Activated CD4-positive, alpha-beta T cell treated with anti-CD3 and anti-CD28 coated beads for 36 hours (primary cell): ENCODE results near the gene SMPD2. TPM values are rescaled to one million over a fixed set of nuclear protein-coding genes. Genes with fewer than 3 reads are reported as not detected.

ENCODE experiments used
- ATAC-seq: fragments of 200-7000 bp; cut with Tn5 transposase; one replicate; pipeline ENCODE4 v1.10.0; 2021; ENCODE audit warnings: mild to moderate bottlenecking, moderate library complexity
- CTCF ChIA-PET: fragments of 350-600 bp; sonication (Branson Sonifier 250); formaldehyde crosslinking; loops from one replicate; lab custom pipeline; 2021; ENCODE audit warnings: antibody characterized with exemption; lab: Charles Lee
- POLR2A ChIA-PET: fragments of 350-600 bp; sonication (Branson Sonifier 250); formaldehyde crosslinking; loops from one replicate; lab custom pipeline; 2021; ENCODE audit warnings: antibody characterized with exemption, inconsistent platforms; lab: Charles Lee
- DNase-seq: peaks from one replicate; pipeline ENCODE4 v3.0.0-alpha.2; 2020
- H3K27ac Mint-ChIP-seq: one replicate; pipeline ENCODE4 v1.8.0; 2021; ENCODE audit warnings: mixed read lengths
- H3K27me3 Mint-ChIP-seq: one replicate; pipeline ENCODE4 v1.8.0; 2021; ENCODE audit warnings: mixed read lengths
- H3K36me3 Mint-ChIP-seq: one replicate; pipeline ENCODE4 v1.8.0; 2021; ENCODE audit warnings: low read depth, mixed read lengths
- H3K4me1 Mint-ChIP-seq: one replicate; pipeline ENCODE4 v1.8.0; 2021; ENCODE audit warnings: mixed read lengths
- H3K4me3 Mint-ChIP-seq: one replicate; pipeline ENCODE4 v1.8.0; 2021; ENCODE audit warnings: mild to moderate bottlenecking, moderate library complexity, mixed read lengths
- H3K9me3 Mint-ChIP-seq: one replicate; pipeline ENCODE4 v1.8.0; 2021; ENCODE audit warnings: low read depth, mixed read lengths
- intact Hi-C, 2 experiments: fragments of 100-400 bp; cut with DNase I in 1 of 2; cut with micrococcal nuclease in 1 of 2; formaldehyde crosslinking; loops; one replicate each; pipeline versions ENCODE4 v1.14.2 to v1.15.1; 2022 to 2024; cut with DNase I, micrococcal nuclease
- total RNA-seq, 2 experiments: library from RNA; stranded (reverse); gene quantifications; one replicate each; pipeline ENCODE4 v1.2.3, GENCODE V29; 2021

SMPD2 gene
- total RNA-seq, 2 experiments from 2014 or later, result 7.5 to 9.5 TPM

DNA sequence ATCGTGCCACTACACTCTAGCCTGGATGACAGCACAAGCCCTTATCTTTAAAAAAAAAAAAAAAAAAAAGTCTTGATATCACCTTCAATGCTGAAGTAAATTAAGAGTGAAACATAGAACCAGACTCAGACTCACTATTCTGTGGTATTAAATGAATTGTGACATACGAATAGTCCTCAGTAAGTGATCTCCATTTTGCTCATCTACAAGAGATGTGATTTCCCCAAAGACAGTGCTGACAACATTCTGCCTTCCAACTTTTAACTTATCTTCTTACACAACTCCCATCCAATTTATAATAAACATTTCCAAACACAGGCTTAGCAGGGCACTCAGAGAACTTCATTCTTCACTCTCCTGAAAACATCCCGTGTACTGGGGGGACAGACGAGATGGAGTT, 34.5 kb downstream of the SMPD2 start:
- POLR2A ChIA-PET, result interaction anchor here (0.6 kb wide), 1 partner anchor 15 kb away, joined by 5 read pairs; no protein-coding TSS in a partner anchor
- CTCF ChIA-PET, result interaction anchor here (0.6 to 1.5 kb wide), 3 partner anchors 18 to 608 kb away, joined by 3 read pairs; no protein-coding TSS in a partner anchor
- Mint-ChIP-seq H3K4me1 (peaks cover 79% of the 10 kb centered on the region), H3K36me3 (peaks cover 76% of the 10 kb centered on the region), H3K27me3 (no peaks in the 10 kb centered on the region), H3K4me3 (no peak overlapping the region), H3K9me3 (no peaks in the 10 kb centered on the region), H3K27ac (peak overlapping the region; percentile 64)
- peak; percentile 74 for ATAC-seq
- DNase-seq, result no peak
- intact Hi-C loops, result no loop called here

DNA sequence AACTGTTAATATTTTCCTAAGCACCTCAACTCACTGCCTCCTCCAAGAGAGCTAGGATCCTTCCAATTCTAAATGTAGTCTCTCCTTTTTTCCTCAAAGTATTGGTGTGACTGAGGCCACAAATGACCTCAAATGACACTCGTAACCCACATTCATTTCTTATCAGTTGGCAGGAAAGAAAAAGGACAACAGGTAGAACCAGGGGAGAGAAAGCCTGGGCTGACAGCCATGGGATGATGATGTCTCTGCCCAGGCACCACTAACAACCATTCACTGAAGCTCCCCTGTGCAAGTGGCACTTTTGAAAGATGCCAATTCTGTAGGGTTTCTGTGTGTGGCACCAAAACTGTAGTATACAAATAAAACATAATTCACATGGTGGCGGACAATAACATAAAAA, 35.1 kb downstream of the SMPD2 start:
- Mint-ChIP-seq H3K9me3 (no peaks in the 10 kb centered on the region), H3K36me3 (peaks cover 73% of the 10 kb centered on the region), H3K4me3 (no peak overlapping the region), H3K27me3 (no peaks in the 10 kb centered on the region), H3K4me1 (peaks cover 82% of the 10 kb centered on the region), H3K27ac (no peak overlapping the region)
- ATAC-seq (no peak), DNase-seq (no peak)
- CTCF ChIA-PET, result interaction anchor here (0.6 to 1.5 kb wide), 3 partner anchors 19 to 609 kb away, joined by 3 read pairs; no protein-coding TSS in a partner anchor
- POLR2A ChIA-PET, result no interaction called here
- intact Hi-C loops, result no loop called here

DNA sequence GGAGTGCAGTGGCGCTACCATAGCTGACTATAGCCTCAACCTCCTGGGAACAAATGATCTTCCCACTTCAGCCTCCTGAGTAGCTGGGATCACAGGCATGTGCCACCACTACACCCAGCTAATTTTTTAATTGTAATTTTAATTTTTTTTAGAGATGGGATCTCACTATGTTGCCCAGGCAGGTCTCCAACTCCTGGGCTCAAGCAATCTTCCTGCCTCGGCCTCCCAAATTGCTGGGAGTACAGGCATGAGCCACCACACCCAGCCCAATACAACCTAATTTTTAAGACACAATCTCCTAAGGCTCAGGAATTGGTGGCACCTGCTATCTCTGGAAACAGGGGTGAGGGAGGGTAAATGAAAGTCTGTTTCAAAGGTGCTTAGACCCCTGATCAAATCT, 36.7 kb downstream of the SMPD2 start:
- ATAC-seq, result no peak
- ChIA-PET POLR2A (no interaction called here), CTCF (no interaction called here)
- Mint-ChIP-seq H3K36me3 (peaks cover 77% of the 10 kb centered on the region), H3K4me3 (peak overlapping the region; percentile 76), H3K27me3 (no peaks in the 10 kb centered on the region), H3K27ac (peak overlapping the region; percentile 88), H3K4me1 (peaks cover 83% of the 10 kb centered on the region), H3K9me3 (no peaks in the 10 kb centered on the region)
- intact Hi-C loops, result no loop called here
- no peak for DNase-seq

DNA sequence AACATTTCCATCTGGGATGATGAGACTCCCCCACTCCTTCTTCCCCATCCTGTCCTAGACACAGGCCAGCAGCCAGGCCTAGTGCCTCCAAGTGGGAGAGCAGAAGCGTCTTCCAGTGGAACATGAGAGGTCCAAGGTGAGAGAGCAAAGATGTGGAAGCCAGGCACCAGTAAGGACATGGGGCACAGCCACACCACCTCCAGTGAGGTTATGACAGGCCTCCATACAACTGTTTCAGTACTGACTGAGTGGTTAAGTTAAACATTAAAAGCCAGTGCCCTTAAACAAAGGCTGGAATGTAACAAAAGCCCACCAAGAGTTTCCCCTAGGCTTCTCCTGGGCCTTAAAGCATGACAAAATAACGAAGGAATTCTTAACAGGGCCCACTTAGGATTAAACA, 37.2 kb downstream of the SMPD2 start:
- peak; percentile 24 for DNase-seq
- peak; percentile 23 for ATAC-seq
- ChIA-PET POLR2A (no interaction called here), CTCF (interaction anchor here (1.5 kb wide), 1 partner anchor 13 kb away, joined by 5 read pairs; no protein-coding TSS in a partner anchor)
- Mint-ChIP-seq H3K36me3 (peaks cover 74% of the 10 kb centered on the region), H3K4me1 (peaks cover 78% of the 10 kb centered on the region), H3K9me3 (no peaks in the 10 kb centered on the region), H3K27ac (peak overlapping the region; percentile 88), H3K27me3 (no peaks in the 10 kb centered on the region), H3K4me3 (peak overlapping the region; percentile 76)
- intact Hi-C loops, result no loop called here

DNA sequence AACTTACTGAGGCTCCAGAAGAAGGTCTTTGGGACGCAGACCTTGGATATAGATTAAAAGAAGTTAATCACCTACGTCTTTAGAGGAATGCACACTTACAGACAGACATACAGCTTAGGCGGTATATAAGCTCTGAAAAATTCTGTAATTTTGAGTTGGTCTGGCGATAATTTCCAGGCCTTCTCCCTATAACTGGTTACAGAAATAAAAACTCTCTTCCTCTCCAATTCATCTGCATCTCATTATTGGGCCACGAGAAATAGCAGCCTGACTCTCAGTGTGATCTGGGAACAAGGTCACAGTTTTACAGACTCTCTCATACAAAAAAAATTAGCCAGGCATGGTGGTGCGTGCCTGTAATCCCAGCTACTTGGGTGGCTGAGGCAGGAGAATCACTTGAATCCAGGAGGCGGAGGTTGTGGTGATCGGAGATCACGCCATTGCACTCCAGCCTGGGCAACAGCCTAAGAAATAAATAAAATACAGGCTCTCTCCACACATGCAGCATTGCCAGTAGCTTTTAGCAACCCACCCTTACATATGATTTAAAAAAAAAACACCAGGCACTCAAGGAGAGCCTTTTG, 37.8 kb downstream of the SMPD2 start:
- Mint-ChIP-seq H3K27me3 (no peaks in the 10 kb centered on the region), H3K4me3 (peak overlapping the region; percentile 76), H3K27ac (peak overlapping the region; percentile 88), H3K36me3 (peaks cover 68% of the 10 kb centered on the region), H3K4me1 (peaks cover 72% of the 10 kb centered on the region), H3K9me3 (no peaks in the 10 kb centered on the region)
- intact Hi-C loops, result no loop called here
- no peak for ATAC-seq
- CTCF ChIA-PET, result interaction anchor here (0.7 to 1.5 kb wide), 3 partner anchors 14 to 559 kb away, joined by 3 to 5 read pairs (median 3); no protein-coding TSS in a partner anchor
- DNase-seq, result no peak
- POLR2A ChIA-PET, result interaction anchor here (0.6 to 0.7 kb wide), 3 partner anchors 19 to 384 kb away, joined by 3 to 6 read pairs (median 4); no protein-coding TSS in a partner anchor

DNA sequence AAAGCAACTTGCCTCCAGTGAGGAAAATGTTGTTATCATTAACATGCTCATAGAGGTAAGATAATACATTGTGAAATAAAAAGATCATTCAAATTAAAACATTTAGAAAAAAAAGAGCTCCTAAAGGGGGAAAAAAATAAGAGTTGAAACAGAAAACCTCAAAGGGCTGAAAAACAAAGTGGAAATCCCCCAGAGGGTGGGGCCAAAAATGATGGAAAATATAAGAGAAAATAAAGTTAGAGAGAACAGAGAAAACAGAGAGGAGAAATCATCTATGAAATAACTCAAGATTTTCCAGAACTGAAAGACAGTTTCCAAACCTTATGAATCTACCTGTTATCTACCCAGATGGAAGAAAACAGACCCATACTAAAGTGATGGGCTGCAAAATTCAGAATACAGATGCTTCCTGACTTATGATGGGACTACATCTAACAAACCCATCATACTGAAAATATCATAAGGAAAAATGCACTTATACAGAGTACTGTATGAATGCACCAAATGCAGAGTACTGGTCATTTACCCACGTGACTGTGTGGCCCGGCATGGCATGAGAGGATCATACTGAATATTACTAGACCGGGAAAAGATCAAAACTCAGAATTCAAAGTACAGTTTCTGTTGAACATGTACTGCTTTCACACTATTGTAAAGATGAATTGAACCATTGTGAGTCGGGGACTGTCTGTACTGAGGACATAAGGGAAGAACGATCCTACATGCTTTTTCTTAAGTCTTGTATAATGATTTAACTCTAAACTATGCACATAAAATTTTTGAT, 38.5 kb downstream of the SMPD2 start:
- Mint-ChIP-seq H3K36me3 (peaks cover 62% of the 10 kb centered on the region), H3K9me3 (no peaks in the 10 kb centered on the region), H3K27me3 (no peaks in the 10 kb centered on the region), H3K27ac (peak overlapping the region; percentile 88), H3K4me1 (peaks cover 72% of the 10 kb centered on the region), H3K4me3 (peak overlapping the region; percentile 76)
- ATAC-seq (no peak), DNase-seq (peak; percentile 34)
- intact Hi-C loops, result no loop called here
- POLR2A ChIA-PET, result interaction anchor here (0.6 to 0.7 kb wide), 4 partner anchors 20 to 617 kb away, joined by 3 to 6 read pairs (median 4); no protein-coding TSS in a partner anchor
- CTCF ChIA-PET, result interaction anchor here (0.6 to 2.0 kb wide), 7 partner anchors 15 to 560 kb away, joined by 3 to 6 read pairs (median 3); no protein-coding TSS in a partner anchor

DNA sequence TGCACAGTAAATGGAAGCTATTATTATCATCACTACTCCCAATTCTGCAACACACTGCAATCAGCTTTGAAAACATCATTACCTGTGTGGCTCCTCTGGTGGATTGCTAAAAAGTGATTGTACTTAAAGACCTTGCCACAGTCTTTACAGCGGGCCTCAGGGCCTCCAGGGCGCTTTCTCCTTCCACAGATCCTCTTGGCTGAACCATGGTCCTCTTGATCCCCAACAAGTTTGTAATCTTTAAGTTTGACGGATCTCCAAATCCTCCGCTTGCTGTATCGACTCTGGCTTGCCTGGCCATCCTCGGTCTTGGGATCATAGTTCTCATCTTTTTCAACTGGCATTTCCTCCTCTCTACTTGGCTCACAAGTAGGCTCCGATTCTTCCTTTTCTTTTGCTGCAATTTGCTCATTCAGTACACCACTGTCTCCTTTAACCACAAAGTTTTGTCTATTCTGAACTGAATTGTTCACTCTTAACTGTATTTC, 40.5 kb downstream of the SMPD2 start:
- H3K36me3 Mint-ChIP-seq, result peaks cover 46% of the 10 kb centered on the region
- H3K4me1 Mint-ChIP-seq, result peaks cover 60% of the 10 kb centered on the region
- CTCF ChIA-PET, result interaction anchor here (0.7 to 1.0 kb wide), 2 partner anchors 17 to 38 kb away, joined by 3 read pairs; no protein-coding TSS in a partner anchor

DNA sequence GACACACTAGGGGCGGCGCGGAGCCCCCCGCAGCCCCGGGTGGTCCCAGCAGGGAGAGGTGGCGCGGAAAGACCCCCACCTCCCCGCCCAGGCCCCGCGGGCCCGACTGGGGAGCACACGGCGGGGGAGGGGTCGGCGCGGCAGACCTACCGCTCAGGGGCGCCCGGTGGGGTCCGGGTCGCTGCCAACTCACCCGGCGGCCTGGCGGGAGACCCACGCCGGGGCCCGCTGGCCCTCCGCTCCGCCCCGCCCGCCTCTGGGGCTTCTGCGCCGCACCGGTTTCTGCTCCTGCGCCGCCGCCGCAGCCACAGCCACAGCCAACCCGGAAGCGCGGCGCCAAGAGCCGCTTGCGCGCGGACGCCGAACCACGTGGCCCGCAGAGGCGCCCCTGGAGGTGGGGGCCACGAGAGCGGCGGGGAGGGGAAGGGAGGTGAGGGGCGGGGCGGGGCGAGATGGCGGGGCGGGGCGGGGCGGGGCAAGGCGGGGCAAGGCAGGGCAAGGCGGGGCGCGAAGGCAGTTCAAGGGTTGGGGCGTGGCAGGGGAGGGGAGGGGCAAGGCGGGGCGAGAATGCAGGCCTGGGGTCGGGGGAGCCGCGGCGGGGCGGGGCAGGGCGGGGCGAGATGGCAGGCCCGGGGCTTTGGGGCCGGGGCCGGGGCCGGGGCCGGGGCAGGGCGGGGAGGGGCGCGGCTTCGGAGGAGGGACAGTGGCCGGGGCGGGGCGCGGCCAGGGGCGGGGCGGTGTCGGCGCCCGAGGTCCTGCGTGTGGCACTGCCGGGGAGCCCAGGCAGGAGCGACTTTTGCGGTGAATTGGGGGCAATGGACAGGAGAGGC, 42.6 kb downstream of the SMPD2 start, which contains the start of gene ZBTB24:
Gene ZBTB24, minus strand, starts transcription at position 315 of the 830 bp plus-strand sequence. CDS start 1,193 bp downstream, outside the sequence.
- Mint-ChIP-seq H3K27ac (peak within 1 kb of the TSS; percentile 94), H3K36me3 (peaks cover 36% of the 10 kb centered on the region), H3K9me3 (no peaks in the 10 kb centered on the region), H3K27me3 (no peaks in the 10 kb centered on the region), H3K4me3 (peak within 1 kb of the TSS; percentile 96), H3K4me1 (peaks cover 43% of the 10 kb centered on the region)
- POLR2A ChIA-PET, result interaction anchor here (0.8 kb wide), 1 partner anchor 27 kb away, joined by 9 read pairs; the partner anchor contains the start of gene MICAL1
- DNase-seq (peak; percentile 94), ATAC-seq (peak; percentile 84)
- intact Hi-C loops, result loop anchor here (1.0 to 10.0 kb wide), 14 partner anchors 28 to 1526 kb away; partner anchors contain the start of genes AK9 (in 2 of the 2), FIG4 (in 2 of the 2), PPIL6 (in 2 of the 2) and SMPD2 (in 2 of the 2)
- CTCF ChIA-PET, result interaction anchor here (0.8 to 1.1 kb wide), 3 partner anchors 8 to 101 kb away, joined by 3 to 5 read pairs (median 3); partner anchors contain the start of gene CD164

More for the DNA sequence above, 40.5 kb downstream of the SMPD2 start:
- intact Hi-C loops, result loop anchor here (2.0 to 10.0 kb wide), 3 partner anchors 22 to 1394 kb away; partner anchors contain the start of genes AMD1 (in 1 of the 2) and CDK19 (in 1 of the 2)
- ATAC-seq (no peak), DNase-seq (no peak)
- Mint-ChIP-seq H3K9me3 (no peaks in the 10 kb centered on the region), H3K27me3 (no peaks in the 10 kb centered on the region), H3K27ac (peak overlapping the region; percentile 94), H3K4me3 (peak overlapping the region; percentile 96)
- POLR2A ChIA-PET, result interaction anchor here (1.1 to 1.3 kb wide), 2 partner anchors 34 to 98 kb away, joined by 3 to 4 read pairs; no protein-coding TSS in a partner anchor

DNA sequence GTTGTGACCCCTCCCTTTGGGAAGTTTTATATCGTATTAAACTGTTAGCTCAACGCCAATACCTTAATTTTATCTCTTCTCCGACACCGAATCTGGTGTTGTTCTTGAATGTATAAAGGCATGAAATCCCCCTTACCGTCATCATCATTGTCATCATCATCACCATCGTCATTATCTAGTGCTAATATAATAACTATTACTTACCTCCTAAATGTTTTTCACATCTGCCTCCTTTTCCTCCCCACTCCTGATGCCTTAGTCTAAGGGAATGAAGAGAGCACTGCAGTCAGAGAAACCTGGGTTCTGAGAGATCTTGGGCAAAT, 43.2 kb downstream of the SMPD2 start:
- Mint-ChIP-seq H3K9me3 (no peaks in the 10 kb centered on the region), H3K36me3 (peaks cover 31% of the 10 kb centered on the region), H3K4me3 (peak overlapping the region; percentile 56), H3K27ac (peak overlapping the region; percentile 73), H3K27me3 (no peaks in the 10 kb centered on the region), H3K4me1 (peaks cover 37% of the 10 kb centered on the region)
- no peak for DNase-seq
- intact Hi-C loops, result loop anchor here (1.0 to 10.0 kb wide), 14 partner anchors 28 to 1527 kb away; partner anchors contain the start of genes AK9 (in 2 of the 2), FIG4 (in 2 of the 2), PPIL6 (in 2 of the 2) and SMPD2 (in 2 of the 2)
- ChIA-PET POLR2A (no interaction called here), CTCF (no interaction called here)
- ATAC-seq, result no peak

DNA sequence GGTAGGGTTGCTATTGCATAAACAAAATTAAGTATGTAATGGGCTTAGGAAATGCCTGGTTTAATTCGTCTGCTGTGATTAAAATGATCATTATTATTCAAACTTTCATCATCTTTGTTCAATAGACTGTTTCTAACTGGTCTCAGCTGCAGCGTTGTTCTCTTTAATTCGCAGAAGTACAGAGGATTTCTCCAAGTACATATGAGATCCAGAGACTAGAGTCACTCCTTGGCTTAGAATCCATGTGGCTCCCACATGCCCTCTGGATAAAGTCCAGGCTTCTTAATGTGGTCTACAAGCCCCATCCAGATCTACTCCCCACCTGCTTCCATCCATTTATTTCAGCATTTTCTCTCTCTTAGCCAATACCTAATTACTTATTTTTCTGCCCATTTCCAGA, 43.6 kb downstream of the SMPD2 start:
- ChIA-PET CTCF (no interaction called here), POLR2A (no interaction called here)
- DNase-seq (no peak), ATAC-seq (no peak)
- Mint-ChIP-seq H3K27me3 (no peaks in the 10 kb centered on the region), H3K9me3 (no peaks in the 10 kb centered on the region), H3K4me3 (peak overlapping the region; percentile 56), H3K36me3 (peaks cover 26% of the 10 kb centered on the region), H3K4me1 (peaks cover 33% of the 10 kb centered on the region), H3K27ac (peak overlapping the region; percentile 73)
- intact Hi-C loops, result loop anchor here in 1 of 2 experiments (10.0 kb wide), 2 partner anchors 1331 to 1391 kb away; partner anchors contain the start of genes AMD1 and CDK19
